GM12878 (cell line): ENCODE measurements around the gene DCC. TPM values are rescaled to one million over a fixed set of nuclear protein-coding genes. Genes with fewer than 3 reads are reported as not detected.

Experiments
- ATAC-seq: fragments of 200-7000 bp; cut with Tn5 transposase; 3 replicates; pipeline ENCODE4 v1.9.1; 2020; ENCODE audit warnings: mild to moderate bottlenecking, moderate library complexity
- BruUV-seq: library from RNA; stranded (reverse); fragments of 400-500 nt; replicated peaks from 2 replicates; lab custom pipeline; 2021; lab: Mats Ljungman, UMichigan
- CTCF ChIA-PET: fragments of 300-600 bp; sonication (Branson Sonifier 250); formaldehyde crosslinking; extraction: SDS; loops from one replicate; lab custom pipeline; 2021; ENCODE audit warnings: inconsistent platforms; lab: Yijun Ruan, JAX
- POLR2A ChIA-PET: fragments of 350-600 bp; formaldehyde crosslinking; extraction: SDS; loops from one replicate; lab custom pipeline; 2021; ENCODE audit warnings: inconsistent platforms; lab: Charles Lee
- RAD21 ChIA-PET: fragments of 300-600 bp; sonication (Branson Sonifier 250); formaldehyde crosslinking; loops from one replicate; lab custom pipeline; 2023; ENCODE audit warnings: antibody characterized with exemption; ENCODE audit not compliant: unreplicated experiment; lab: Charles Lee
- SMC1A ChIA-PET: fragments of 300-600 bp; sonication (Branson Sonifier 250); formaldehyde crosslinking; loops from one replicate; lab custom pipeline; 2023; ENCODE audit not compliant: unreplicated experiment, uncharacterized antibody; lab: Charles Lee
- DNase-seq: peaks from one replicate; pipeline ENCODE4 v3.0.0-alpha.2; 2011; ENCODE audit warnings: low read depth, low spot score
- FAIRE-seq: peaks from 3 replicates; lab custom pipeline; 2011; peaks lifted over from hg19 to GRCh38; lab: Jason Lieb, UNC
- H2AFZ ChIP-seq: 2 replicates; pipeline ENCODE4 v1.6.0; 2011; ENCODE audit warnings: low read depth, low read length, control low read depth; ENCODE audit not compliant: control insufficient read depth
- H3K27ac ChIP-seq: 2 replicates; pipeline ENCODE4 v1.5.1; 2011; ENCODE audit warnings: control low read depth; ENCODE audit not compliant: control insufficient read depth, insufficient read depth
- H3K27me3 ChIP-seq, 2 experiments: replicated peaks in 1 of 2; 2 replicates each; pipeline versions ENCODE4 v1.6.0 to v1.6.1; 2011; ENCODE audit warnings: low read length in 1 of 2; ENCODE audit not compliant: control insufficient read depth in 2 of 2, insufficient read depth in 2 of 2
- H3K36me3 ChIP-seq, 2 experiments: 2 replicates each; pipeline ENCODE4 v1.5.1; 2011; ENCODE audit warnings: low read length in 1 of 2; ENCODE audit not compliant: control insufficient read depth in 2 of 2, insufficient read depth in 2 of 2
- H3K4me1 ChIP-seq: 2 replicates; pipeline ENCODE4 v1.6.1; 2011; ENCODE audit warnings: mild to moderate bottlenecking, low read length, moderate library complexity, mixed read lengths; ENCODE audit not compliant: control insufficient read depth, insufficient read depth
- H3K4me2 ChIP-seq: 2 replicates; pipeline ENCODE4 v1.6.0; 2011; ENCODE audit warnings: control low read depth; ENCODE audit not compliant: control insufficient read depth, insufficient read depth
- H3K4me3 ChIP-seq: fragments of 200-600 bp; sonication (generic); 2 replicates; pipeline ENCODE4 v1.5.1; 2016
- H3K79me2 ChIP-seq: 2 replicates; pipeline ENCODE4 v1.6.0; 2011; ENCODE audit warnings: low read length; ENCODE audit not compliant: control insufficient read depth, insufficient read depth
- H3K9ac ChIP-seq: 2 replicates; pipeline ENCODE4 v1.8.0; 2011; ENCODE audit warnings: low read length, control low read depth, mixed read lengths; ENCODE audit not compliant: control insufficient read depth, insufficient read depth
- H3K9me3 ChIP-seq: replicated peaks from 3 replicates; pipeline ENCODE4 v1.5.1; 2011; ENCODE audit warnings: mild to moderate bottlenecking, low read length; ENCODE audit not compliant: control insufficient read depth, insufficient read depth
- H4K20me1 ChIP-seq: 2 replicates; pipeline ENCODE4 v1.6.0; 2011; ENCODE audit not compliant: control insufficient read depth, insufficient read depth
- ATF7 ChIP-seq: fragments of 450-650 bp; IDR thresholded peaks from 2 replicates; pipeline ENCODE4 v1.6.1; 2016; ENCODE audit warnings: low read depth, mild to moderate bottlenecking
- BMI1 ChIP-seq: fragments of 450-650 bp; IDR thresholded peaks from 2 replicates; pipeline ENCODE4 v1.6.1; 2016; ENCODE audit warnings: mild to moderate bottlenecking, moderate library complexity, borderline replicate concordance
- EGR1 ChIP-seq, 2 experiments: IDR thresholded peaks; 1 replicate in 1 of 2; 2 replicates in 1 of 2; pipeline ENCODE4 v1.6.1; 2011 to 2012; ENCODE audit warnings: low read depth in 2 of 2, low read length in 2 of 2, borderline replicate concordance in 1 of 2, mild to moderate bottlenecking in 1 of 2, moderate library complexity in 1 of 2
- NFIC ChIP-seq: IDR thresholded peaks from 2 replicates; pipeline ENCODE4 v1.6.1; 2012; ENCODE audit warnings: low read depth, mild to moderate bottlenecking, inconsistent platforms, low read length, moderate library complexity
- PAX5 ChIP-seq: IDR thresholded peaks from 2 replicates; pipeline ENCODE4 v1.6.1; 2011; ENCODE audit warnings: low read depth, low read length, borderline replicate concordance
- SIN3A ChIP-seq: IDR thresholded peaks from 2 replicates; pipeline ENCODE4 v1.6.1; 2012; ENCODE audit warnings: low read depth, low read length, improper control_type of control experiment
- STAT3 ChIP-seq: IDR thresholded peaks from 2 replicates; pipeline ENCODE4 v1.6.1; 2011; ENCODE audit warnings: low read depth, low read length, improper control_type of control experiment
- WGBS: methylation state at CpG from one replicate; pipeline ENCODE4 v1.1.6; 2016; ENCODE audit warnings: low lambda C conversion rate; ENCODE audit not compliant: insufficient replicate concordance, insufficient coverage; ENCODE audit errors: missing lambda C conversion rate; 5-methylcytosine and 5-hydroxymethylcytosine counted together
- in situ Hi-C: fragments of 300-500 bp; cut with MboI; formaldehyde crosslinking; loops from 9 replicates; pipeline ENCODE4 v1.14.3; 2018; ENCODE audit warnings: mixed read lengths
- intact Hi-C: fragments of 100-400 bp; cut with micrococcal nuclease; formaldehyde crosslinking; loops from one replicate; pipeline ENCODE4 v1.14.2; 2022; ENCODE audit not compliant: unreplicated experiment
- polyA plus RNA-seq, 11 experiments: library from polyadenylated mRNA; depleted of rRNA in 4 of 11; unstranded in 6 of 11; stranded (reverse) in 5 of 11; fragments of >200 nt; fragmentation: Nextera tagmentation in 4 of 11; fragmentation: Illumina TruSeq in 1 of 11; extraction: Ambion mirVana in 4 of 11; extraction: Trizol in 1 of 11; gene quantifications; 1 replicate in 1 of 11; 2 replicates in 10 of 11; pipeline versions ENCODE4 v1.2.1 to v1.2.3, GENCODE V29; 2011 to 2016; ENCODE audit warnings: inconsistent platforms in 2 of 11, missing spikeins in 2 of 11, low read depth in 1 of 11
- total RNA-seq, 4 experiments: library from RNA; depleted of rRNA in 3 of 4; stranded (reverse); fragments of >200 nt in 3 of 4; fragmentation: Illumina TruSeq in 1 of 4; extraction: Trizol in 1 of 4; gene quantifications; 2 replicates each; pipeline versions ENCODE4 v1.2.1 to v1.2.3, GENCODE V29; 2013 to 2021
- TF ChIP-seq, protein P1 (sequence below): fragments of 450-650 bp; formaldehyde crosslinking; IDR thresholded peaks from 2 replicates; pipeline ENCODE4 v1.5.0; 2022; ENCODE audit warnings: mild to moderate bottlenecking, missing genetic modification characterization
- TF ChIP-seq, protein P2 (sequence below): IDR thresholded peaks from 2 replicates; pipeline ENCODE4 v1.6.1; 2012; ENCODE audit warnings: improper control_type of control experiment, low read depth, low read length; ENCODE audit not compliant: insufficient replicate concordance
- TF ChIP-seq, protein P3 (sequence below): fragments of 450-650 bp; IDR thresholded peaks from 2 replicates; pipeline ENCODE4 v1.6.1; 2017; ENCODE audit warnings: low read depth, mild to moderate bottlenecking, moderate library complexity
- TF ChIP-seq, protein P4 (sequence below): fragments of 450-650 bp; IDR thresholded peaks from 2 replicates; pipeline ENCODE4 v1.6.1; 2017; ENCODE audit warnings: mild to moderate bottlenecking, low read depth, inconsistent platforms; ENCODE audit not compliant: poor library complexity, severe bottlenecking

Gene DCC
- total and polyA plus RNA-seq, 10 of the 15 experiments (the other 5 are each of a cell fraction or from before 2014, with no cell fraction given) = 0.01 TPM; not detected in 9

DNA sequence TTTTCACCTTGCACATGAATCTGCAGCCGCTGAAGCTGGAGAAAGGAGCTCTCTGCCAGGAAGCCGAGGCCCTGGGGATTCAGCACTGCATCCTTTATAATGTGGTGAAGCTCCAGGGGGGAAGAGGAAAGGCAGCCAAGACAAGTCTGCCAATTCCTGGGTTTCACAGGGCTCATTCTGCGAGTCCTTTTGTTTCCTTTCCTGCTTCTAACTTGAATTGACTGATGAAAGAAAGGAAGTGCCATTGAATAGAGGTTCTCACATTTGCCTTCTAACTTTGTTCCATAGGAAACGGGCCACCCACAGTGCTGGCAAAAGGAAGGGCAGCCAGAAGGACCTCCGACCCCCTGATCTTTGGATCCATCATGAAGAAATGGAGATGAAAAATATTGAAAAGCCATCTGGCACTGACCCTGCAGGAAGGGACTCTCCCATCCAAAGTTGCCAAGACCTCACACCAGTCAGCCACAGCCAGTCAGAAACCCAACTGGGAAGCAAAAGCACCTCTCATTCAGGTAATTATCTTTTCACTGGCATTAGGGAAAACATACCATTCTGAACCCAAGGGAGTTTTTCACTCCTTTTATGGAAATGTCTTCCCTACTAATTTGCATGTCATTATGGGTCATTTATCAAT lies 1119.1 kb downstream of the DCC start:
- Histone ChIP-seq H3K9me3 (no peaks in the 10 kb centered on the region), H4K20me1 (no peaks in the 10 kb centered on the region), H3K36me3 (no peaks in the 10 kb centered on the region), H3K4me2 (no peak overlapping the region), H3K27me3 (no peaks in the 10 kb centered on the region), H3K79me2 (no peaks in the 10 kb centered on the region), H2AFZ (no peak overlapping the region), H3K4me3 (no peak overlapping the region), H3K9ac (no peak overlapping the region), H3K27ac (no peak overlapping the region), H3K4me1 (no peaks in the 10 kb centered on the region)
- intact Hi-C loops = no loop called here
- WGBS = 1% methylated on average over 5 of the region's 5 CpGs
- ChIA-PET CTCF (no interaction called here), SMC1A (no interaction called here), POLR2A (no interaction called here), RAD21 (no interaction called here)
- ATAC-seq = no peak
- no peak for FAIRE-seq
- no TSS peak for BruUV-seq
- no peak for DNase-seq
- in situ Hi-C loops = no loop called here
- TF ChIP-seq ATF7 (no peak), SIN3A (no peak), BMI1 (no peak), NFIC (no peak), EGR1 (IDR thresholded peaks at IDR 0.05; ENCODE audit: borderline replicate concordance in 1 of 2, low read depth in 2 of 2, low read length in 2 of 2) (no peak), PAX5 (no peak), STAT3 (no peak)
- TF ChIP-seq, protein P1, sequence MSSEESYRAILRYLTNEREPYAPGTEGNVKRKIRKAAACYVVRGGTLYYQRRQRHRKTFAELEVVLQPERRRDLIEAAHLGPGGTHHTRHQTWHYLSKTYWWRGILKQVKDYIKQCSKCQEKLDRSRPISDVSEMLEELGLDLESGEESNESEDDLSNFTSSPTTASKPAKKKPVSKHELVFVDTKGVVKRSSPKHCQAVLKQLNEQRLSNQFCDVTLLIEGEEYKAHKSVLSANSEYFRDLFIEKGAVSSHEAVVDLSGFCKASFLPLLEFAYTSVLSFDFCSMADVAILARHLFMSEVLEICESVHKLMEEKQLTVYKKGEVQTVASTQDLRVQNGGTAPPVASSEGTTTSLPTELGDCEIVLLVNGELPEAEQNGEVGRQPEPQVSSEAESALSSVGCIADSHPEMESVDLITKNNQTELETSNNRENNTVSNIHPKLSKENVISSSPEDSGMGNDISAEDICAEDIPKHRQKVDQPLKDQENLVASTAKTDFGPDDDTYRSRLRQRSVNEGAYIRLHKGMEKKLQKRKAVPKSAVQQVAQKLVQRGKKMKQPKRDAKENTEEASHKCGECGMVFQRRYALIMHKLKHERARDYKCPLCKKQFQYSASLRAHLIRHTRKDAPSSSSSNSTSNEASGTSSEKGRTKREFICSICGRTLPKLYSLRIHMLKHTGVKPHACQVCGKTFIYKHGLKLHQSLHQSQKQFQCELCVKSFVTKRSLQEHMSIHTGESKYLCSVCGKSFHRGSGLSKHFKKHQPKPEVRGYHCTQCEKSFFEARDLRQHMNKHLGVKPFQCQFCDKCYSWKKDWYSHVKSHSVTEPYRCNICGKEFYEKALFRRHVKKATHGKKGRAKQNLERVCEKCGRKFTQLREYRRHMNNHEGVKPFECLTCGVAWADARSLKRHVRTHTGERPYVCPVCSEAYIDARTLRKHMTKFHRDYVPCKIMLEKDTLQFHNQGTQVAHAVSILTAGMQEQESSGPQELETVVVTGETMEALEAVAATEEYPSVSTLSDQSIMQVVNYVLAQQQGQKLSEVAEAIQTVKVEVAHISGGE (CRISPR knock-in tag) = no peak
- TF ChIP-seq, protein P2, sequence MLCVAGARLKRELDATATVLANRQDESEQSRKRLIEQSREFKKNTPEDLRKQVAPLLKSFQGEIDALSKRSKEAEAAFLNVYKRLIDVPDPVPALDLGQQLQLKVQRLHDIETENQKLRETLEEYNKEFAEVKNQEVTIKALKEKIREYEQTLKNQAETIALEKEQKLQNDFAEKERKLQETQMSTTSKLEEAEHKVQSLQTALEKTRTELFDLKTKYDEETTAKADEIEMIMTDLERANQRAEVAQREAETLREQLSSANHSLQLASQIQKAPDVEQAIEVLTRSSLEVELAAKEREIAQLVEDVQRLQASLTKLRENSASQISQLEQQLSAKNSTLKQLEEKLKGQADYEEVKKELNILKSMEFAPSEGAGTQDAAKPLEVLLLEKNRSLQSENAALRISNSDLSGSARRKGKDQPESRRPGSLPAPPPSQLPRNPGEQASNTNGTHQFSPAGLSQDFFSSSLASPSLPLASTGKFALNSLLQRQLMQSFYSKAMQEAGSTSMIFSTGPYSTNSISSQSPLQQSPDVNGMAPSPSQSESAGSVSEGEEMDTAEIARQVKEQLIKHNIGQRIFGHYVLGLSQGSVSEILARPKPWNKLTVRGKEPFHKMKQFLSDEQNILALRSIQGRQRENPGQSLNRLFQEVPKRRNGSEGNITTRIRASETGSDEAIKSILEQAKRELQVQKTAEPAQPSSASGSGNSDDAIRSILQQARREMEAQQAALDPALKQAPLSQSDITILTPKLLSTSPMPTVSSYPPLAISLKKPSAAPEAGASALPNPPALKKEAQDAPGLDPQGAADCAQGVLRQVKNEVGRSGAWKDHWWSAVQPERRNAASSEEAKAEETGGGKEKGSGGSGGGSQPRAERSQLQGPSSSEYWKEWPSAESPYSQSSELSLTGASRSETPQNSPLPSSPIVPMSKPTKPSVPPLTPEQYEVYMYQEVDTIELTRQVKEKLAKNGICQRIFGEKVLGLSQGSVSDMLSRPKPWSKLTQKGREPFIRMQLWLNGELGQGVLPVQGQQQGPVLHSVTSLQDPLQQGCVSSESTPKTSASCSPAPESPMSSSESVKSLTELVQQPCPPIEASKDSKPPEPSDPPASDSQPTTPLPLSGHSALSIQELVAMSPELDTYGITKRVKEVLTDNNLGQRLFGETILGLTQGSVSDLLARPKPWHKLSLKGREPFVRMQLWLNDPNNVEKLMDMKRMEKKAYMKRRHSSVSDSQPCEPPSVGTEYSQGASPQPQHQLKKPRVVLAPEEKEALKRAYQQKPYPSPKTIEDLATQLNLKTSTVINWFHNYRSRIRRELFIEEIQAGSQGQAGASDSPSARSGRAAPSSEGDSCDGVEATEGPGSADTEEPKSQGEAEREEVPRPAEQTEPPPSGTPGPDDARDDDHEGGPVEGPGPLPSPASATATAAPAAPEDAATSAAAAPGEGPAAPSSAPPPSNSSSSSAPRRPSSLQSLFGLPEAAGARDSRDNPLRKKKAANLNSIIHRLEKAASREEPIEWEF = no peak
- TF ChIP-seq, protein P3, sequence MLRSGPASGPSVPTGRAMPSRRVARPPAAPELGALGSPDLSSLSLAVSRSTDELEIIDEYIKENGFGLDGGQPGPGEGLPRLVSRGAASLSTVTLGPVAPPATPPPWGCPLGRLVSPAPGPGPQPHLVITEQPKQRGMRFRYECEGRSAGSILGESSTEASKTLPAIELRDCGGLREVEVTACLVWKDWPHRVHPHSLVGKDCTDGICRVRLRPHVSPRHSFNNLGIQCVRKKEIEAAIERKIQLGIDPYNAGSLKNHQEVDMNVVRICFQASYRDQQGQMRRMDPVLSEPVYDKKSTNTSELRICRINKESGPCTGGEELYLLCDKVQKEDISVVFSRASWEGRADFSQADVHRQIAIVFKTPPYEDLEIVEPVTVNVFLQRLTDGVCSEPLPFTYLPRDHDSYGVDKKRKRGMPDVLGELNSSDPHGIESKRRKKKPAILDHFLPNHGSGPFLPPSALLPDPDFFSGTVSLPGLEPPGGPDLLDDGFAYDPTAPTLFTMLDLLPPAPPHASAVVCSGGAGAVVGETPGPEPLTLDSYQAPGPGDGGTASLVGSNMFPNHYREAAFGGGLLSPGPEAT = no peak
- TF ChIP-seq, protein P4, sequence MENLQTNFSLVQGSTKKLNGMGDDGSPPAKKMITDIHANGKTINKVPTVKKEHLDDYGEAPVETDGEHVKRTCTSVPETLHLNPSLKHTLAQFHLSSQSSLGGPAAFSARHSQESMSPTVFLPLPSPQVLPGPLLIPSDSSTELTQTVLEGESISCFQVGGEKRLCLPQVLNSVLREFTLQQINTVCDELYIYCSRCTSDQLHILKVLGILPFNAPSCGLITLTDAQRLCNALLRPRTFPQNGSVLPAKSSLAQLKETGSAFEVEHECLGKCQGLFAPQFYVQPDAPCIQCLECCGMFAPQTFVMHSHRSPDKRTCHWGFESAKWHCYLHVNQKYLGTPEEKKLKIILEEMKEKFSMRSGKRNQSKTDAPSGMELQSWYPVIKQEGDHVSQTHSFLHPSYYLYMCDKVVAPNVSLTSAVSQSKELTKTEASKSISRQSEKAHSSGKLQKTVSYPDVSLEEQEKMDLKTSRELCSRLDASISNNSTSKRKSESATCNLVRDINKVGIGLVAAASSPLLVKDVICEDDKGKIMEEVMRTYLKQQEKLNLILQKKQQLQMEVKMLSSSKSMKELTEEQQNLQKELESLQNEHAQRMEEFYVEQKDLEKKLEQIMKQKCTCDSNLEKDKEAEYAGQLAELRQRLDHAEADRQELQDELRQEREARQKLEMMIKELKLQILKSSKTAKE = no peak
